Mucosa of descending colon (tissue), 3 donors: ENCODE results near the gene TREML1. TPM values are rescaled to one million over a fixed set of nuclear protein-coding genes. Genes with fewer than 3 reads are reported as not detected.

ENCODE experiments used
- ATAC-seq: fragments of 200-7000 bp; cut with Tn5 transposase; one replicate; pipeline ENCODE4 v1.9.1; 2020; ENCODE audit warnings: mild to moderate bottlenecking, moderate library complexity
- DNase-seq, 3 donors: peaks; one replicate each; pipeline ENCODE4 v3.0.0-alpha.2; 2020
- H3K36me3 ChIP-seq: fragments of 200-600 bp; one replicate; pipeline ENCODE4 v1.8.0; 2021; ENCODE audit warnings: low read depth, mild to moderate bottlenecking
- H3K4me1 ChIP-seq: fragments of 200-600 bp; one replicate; pipeline ENCODE4 v1.8.0; 2021; ENCODE audit warnings: low read depth, mild to moderate bottlenecking
- H3K4me3 ChIP-seq: fragments of 200-600 bp; one replicate; pipeline ENCODE4 v1.8.0; 2021; ENCODE audit warnings: mild to moderate bottlenecking
- H3K9me3 ChIP-seq: fragments of 200-600 bp; one replicate; pipeline ENCODE4 v1.8.0; 2021; ENCODE audit warnings: mild to moderate bottlenecking
- intact Hi-C, 2 donors: fragments of 100-400 bp; cut with DNase I in 1 of 2; cut with micrococcal nuclease in 1 of 2; formaldehyde crosslinking; loops; one replicate each; pipeline versions ENCODE4 v1.11.0 to v1.11.1; 2022; cut with DNase I, micrococcal nuclease
- total RNA-seq, 3 donors: library from RNA; stranded (reverse); fragmentation: NEBNext Ultra II Directional in 2 of 3; extraction: Animal tissue kit (Norgen Biotek cat#: 25700) in 2 of 3; gene quantifications; one replicate each; pipeline versions ENCODE4 v1.2.1 to v1.2.4, GENCODE V29; 2021 to 2023
- TF ChIP-seq, protein P1 (sequence below): fragments of 200-600 bp; IDR thresholded peaks from one replicate; pipeline ENCODE4 v1.8.0; 2022; ENCODE audit warnings: antibody characterized with exemption, mild to moderate bottlenecking
- donor health status: DM: no; HTN: no; CAD: no; lungs with moderate emphysema.
- donor health status: DM: no; HTN: no; CAD: no.
- donor health status: DM: no; HTN: yes; CAD: no.

TREML1 gene
- total RNA-seq, 3 donors from 2014 or later, result 0.35 TPM; not detected in 2

DNA sequence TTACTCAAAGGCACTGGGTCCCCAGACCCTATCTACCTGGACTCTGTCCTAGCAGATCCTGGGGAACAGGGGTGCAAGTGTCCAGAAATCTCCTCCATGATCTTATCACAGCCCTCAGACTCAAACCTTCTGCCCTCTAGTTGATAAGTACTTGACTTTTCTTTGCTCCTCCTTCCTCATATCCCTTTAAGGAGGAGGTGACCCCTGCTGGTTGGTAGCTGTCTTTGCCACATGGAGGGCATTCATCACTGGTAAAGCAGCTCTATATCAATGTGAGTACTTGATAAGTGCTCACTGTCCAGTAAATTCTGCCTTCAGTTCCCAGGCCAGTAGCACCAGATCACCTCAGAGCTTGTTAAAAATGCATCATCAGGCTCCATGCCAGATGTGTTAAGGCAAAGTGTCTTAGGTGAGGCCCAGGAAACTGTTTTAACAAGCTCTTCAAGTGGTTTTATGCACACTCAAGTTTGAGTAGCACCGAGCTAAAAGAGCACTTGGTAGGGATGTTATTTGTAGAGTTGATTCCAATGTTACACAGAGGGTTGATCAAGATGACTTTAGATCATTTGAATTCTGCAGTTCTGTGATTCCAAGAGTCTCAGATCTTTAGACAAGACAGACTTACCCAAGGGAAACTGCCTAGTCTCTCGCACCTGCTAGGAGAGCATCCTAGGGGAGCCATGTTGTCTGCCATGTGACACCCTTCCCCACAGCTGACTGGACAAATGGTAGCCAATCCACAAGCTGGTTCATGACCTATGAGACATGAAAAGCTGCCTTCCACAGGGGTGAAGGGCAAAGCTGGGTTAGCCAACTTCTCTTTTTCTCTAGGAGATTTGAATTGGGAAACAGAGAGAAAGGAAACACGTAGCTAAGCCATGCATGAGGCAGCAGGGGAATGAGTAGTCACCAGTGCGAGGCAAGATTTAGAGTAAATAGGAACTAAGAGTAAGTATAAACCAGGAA, 28.2 kb upstream of the TREML1 start:
- peak; percentile 82 for ATAC-seq
- TF ChIP-seq, protein P1, sequence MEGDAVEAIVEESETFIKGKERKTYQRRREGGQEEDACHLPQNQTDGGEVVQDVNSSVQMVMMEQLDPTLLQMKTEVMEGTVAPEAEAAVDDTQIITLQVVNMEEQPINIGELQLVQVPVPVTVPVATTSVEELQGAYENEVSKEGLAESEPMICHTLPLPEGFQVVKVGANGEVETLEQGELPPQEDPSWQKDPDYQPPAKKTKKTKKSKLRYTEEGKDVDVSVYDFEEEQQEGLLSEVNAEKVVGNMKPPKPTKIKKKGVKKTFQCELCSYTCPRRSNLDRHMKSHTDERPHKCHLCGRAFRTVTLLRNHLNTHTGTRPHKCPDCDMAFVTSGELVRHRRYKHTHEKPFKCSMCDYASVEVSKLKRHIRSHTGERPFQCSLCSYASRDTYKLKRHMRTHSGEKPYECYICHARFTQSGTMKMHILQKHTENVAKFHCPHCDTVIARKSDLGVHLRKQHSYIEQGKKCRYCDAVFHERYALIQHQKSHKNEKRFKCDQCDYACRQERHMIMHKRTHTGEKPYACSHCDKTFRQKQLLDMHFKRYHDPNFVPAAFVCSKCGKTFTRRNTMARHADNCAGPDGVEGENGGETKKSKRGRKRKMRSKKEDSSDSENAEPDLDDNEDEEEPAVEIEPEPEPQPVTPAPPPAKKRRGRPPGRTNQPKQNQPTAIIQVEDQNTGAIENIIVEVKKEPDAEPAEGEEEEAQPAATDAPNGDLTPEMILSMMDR, result peak; percentile 25
- H3K9me3 ChIP-seq, result no peaks in the 10 kb centered on the region
- no peaks in the 10 kb centered on the region for H3K36me3 ChIP-seq
- intact Hi-C loops, result no loop called here
- no peak overlapping the region for H3K4me3 ChIP-seq
- H3K4me1 ChIP-seq, result no peaks in the 10 kb centered on the region
- peak in 1 of 3 donors; percentile 63 for DNase-seq

DNA sequence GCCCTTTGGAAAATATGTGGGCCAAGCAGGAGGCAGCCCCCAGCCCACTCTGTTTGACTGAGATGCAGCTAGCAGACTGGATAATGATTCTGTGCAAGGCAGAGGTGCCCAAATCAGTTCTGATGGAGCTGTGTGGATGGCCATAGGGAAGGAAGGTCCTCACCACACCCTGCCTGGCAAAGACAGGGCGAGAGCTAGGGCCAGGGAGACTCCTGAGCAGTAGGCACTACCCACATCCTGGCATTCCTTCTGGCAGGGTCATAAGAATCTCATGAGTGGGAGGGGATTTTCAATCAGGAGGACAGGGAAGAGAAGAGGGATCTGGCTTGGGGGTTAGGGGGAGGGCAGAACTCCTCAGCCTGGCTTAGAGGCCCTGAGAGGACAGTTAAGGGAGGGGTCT, 27.4 kb upstream of the TREML1 start:
- Histone ChIP-seq H3K9me3 (no peaks in the 10 kb centered on the region), H3K4me1 (no peaks in the 10 kb centered on the region), H3K36me3 (no peaks in the 10 kb centered on the region), H3K4me3 (no peak overlapping the region)
- intact Hi-C loops, result no loop called here
- ATAC-seq, result no peak
- DNase-seq, result no peak
- TF ChIP-seq, protein P1, result no peak

DNA sequence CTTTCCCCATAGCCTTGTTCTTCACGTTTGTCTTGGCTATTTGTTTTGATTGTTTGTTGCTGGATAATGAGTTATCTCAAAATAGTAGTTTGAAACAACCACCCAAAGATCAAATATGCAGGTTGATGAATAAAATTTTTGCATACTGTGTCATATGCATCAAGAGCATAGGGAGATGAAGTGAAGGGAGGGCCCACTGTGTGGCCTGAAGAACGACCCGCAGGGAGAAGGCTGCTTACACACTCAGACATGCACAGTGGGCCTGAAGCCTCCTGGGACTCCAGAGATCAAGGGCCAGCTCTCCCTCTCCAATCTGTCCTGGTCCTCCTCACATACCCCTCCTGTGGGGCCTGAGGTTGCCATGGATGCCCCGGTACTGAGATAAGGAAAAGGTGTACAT, 25.0 kb upstream of the TREML1 start:
- DNase-seq, result no peak
- Histone ChIP-seq H3K4me1 (no peaks in the 10 kb centered on the region), H3K9me3 (no peaks in the 10 kb centered on the region), H3K36me3 (peaks cover 3% of the 10 kb centered on the region), H3K4me3 (no peak overlapping the region)
- TF ChIP-seq, protein P1, result no peak
- intact Hi-C loops, result no loop called here
- no peak for ATAC-seq

DNA sequence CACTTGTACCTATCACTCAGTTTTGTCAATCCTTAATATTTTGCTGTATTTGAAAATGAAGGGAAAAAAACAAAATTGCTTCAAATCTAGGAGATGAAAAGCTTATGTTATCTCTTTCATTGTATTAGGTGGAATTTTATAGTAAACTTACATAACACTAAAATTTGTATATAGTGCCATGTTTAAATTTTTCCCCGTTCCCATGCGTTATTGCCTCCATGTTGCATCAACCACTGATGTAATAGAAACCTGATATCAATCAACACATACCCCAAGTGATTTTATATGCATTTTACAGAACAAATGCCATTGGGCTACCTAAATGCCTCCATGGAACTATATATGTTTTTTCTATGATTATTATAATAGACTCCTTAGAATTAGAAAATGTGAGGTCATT, 23.5 kb upstream of the TREML1 start:
- DNase-seq (no peak), ATAC-seq (no peak)
- intact Hi-C loops, result no loop called here
- Histone ChIP-seq H3K9me3 (no peaks in the 10 kb centered on the region), H3K36me3 (peaks cover 3% of the 10 kb centered on the region), H3K4me3 (no peak overlapping the region), H3K4me1 (no peaks in the 10 kb centered on the region)
- TF ChIP-seq, protein P1, result no peak

GRCh38 chr6:41177287-41177686, 23.1 kb upstream of the TREML1 start:
- Histone ChIP-seq H3K4me3 (no peak overlapping the region), H3K4me1 (no peaks in the 10 kb centered on the region), H3K9me3 (no peaks in the 10 kb centered on the region), H3K36me3 (peaks cover 3% of the 10 kb centered on the region)
- ATAC-seq (no peak), DNase-seq (no peak)
- intact Hi-C loops, result no loop called here
- TF ChIP-seq, protein P1, result no peak
